NCI-H2029 (cell line): ENCODE data around the gene MAST3.
"Not testable (repeated sequence)": the region's sequence is repeated elsewhere in the genome, so short reads cannot be mapped to it uniquely, and the experiment has no call there.

Experiments
- DNase-seq: peaks from one replicate; lab custom pipeline; 2025; lab: John Stamatoyannopoulos, UW

The MAST3 gene

GRCh38 chr19:18137657-18138339 lies 40.2 kb downstream of the MAST3 start:
- no peak for DNase-seq

- no peak for DNase-seq
Measured at GRCh38 chr19:18140473-18140872, 42.9 kb downstream of the MAST3 start.

GRCh38 chr19:18141031-18141430 lies 43.5 kb downstream of the MAST3 start:
- DNase-seq, result no peak

GRCh38 chr19:18143902-18144301 lies 46.3 kb downstream of the MAST3 start:
- DNase-seq, result no peak

GRCh38 chr19:18144361-18144760 lies 46.8 kb downstream of the MAST3 start:
- DNase-seq, result no peak

- DNase-seq, result no peak
Measured at GRCh38 chr19:18144906-18145305, 47.3 kb downstream of the MAST3 start.

GRCh38 chr19:18145391-18145999 lies 47.9 kb downstream of the MAST3 start:
- no peak for DNase-seq

GRCh38 chr19:18147396-18147795 lies 49.8 kb downstream of the MAST3 start:
- no peak for DNase-seq

- no peak for DNase-seq
Measured at GRCh38 chr19:18149596-18149975, 52.0 kb downstream of the MAST3 start.

GRCh38 chr19:18150776-18151624 lies 53.4 kb downstream of the MAST3 start:
- no peak for DNase-seq

GRCh38 chr19:18152442-18152816 lies 54.9 kb downstream of the MAST3 start:
- peak; percentile 94 for DNase-seq

GRCh38 chr19:18152817-18153555 lies 55.4 kb downstream of the MAST3 start, which contains the start of gene PIK3R2:
TSS of gene PIK3R2 (plus strand) at chr19:18153163. CDS start at chr19:18155880, 2,717 bp downstream.
- peak; percentile 99 for DNase-seq

GRCh38 chr19:18153556-18154134 lies 56.1 kb downstream of the MAST3 start:
- peak; percentile 23 for DNase-seq

- DNase-seq, result no peak
Measured at GRCh38 chr19:18155095-18156087, 57.8 kb downstream of the MAST3 start.

GRCh38 chr19:18156268-18156667 lies 58.7 kb downstream of the MAST3 start:
- DNase-seq, result no peak

- peak; percentile 96 for DNase-seq
Measured at GRCh38 chr19:18156841-18157464, 59.4 kb downstream of the MAST3 start.

GRCh38 chr19:18157465-18158063 lies 60.0 kb downstream of the MAST3 start:
- DNase-seq, result peak; percentile 38

- no peak for DNase-seq
Measured at GRCh38 chr19:18158467-18158866, 60.9 kb downstream of the MAST3 start.

GRCh38 chr19:18159059-18159616 lies 61.6 kb downstream of the MAST3 start:
- DNase-seq, result not testable (repeated sequence)
